Activated CD8-positive, alpha-beta memory T cell treated with anti-CD3 and anti-CD28 coated beads, Interleukin-2, amount 10 ng/mL, durations not matched to agents 7 days and 5 days (primary cell): ENCODE results near the gene BID. TPM values are rescaled to one million over a fixed set of nuclear protein-coding genes. Genes with fewer than 3 reads are reported as not detected.

Experiments used
- ATAC-seq: fragments of 150-1000 bp; cut with Tn5 transposase; one replicate; pipeline ENCODE4 v1.10.0; 2021; ENCODE audit warnings: moderate library complexity
- CTCF ChIA-PET: fragments of 350-600 bp; sonication (Branson Sonifier 250); formaldehyde crosslinking; loops from one replicate; lab custom pipeline; 2021; ENCODE audit warnings: antibody characterized with exemption; lab: Charles Lee
- DNase-seq: peaks from one replicate; pipeline ENCODE4 v3.0.0-alpha.2; 2020
- H3K27ac Mint-ChIP-seq: one replicate; pipeline ENCODE4 v1.8.0; 2021; ENCODE audit warnings: mild to moderate bottlenecking, mixed read lengths
- H3K27me3 Mint-ChIP-seq: one replicate; pipeline ENCODE4 v1.8.0; 2021; ENCODE audit warnings: mixed read lengths
- H3K36me3 Mint-ChIP-seq: one replicate; pipeline ENCODE4 v1.8.0; 2021; ENCODE audit warnings: mild to moderate bottlenecking, mixed read lengths
- H3K4me1 Mint-ChIP-seq: one replicate; pipeline ENCODE4 v1.8.0; 2021; ENCODE audit warnings: mixed read lengths
- H3K4me3 Mint-ChIP-seq: one replicate; pipeline ENCODE4 v1.8.0; 2021; ENCODE audit warnings: mild to moderate bottlenecking, moderate library complexity, mixed read lengths
- H3K9me3 Mint-ChIP-seq: one replicate; pipeline ENCODE4 v1.8.0; 2022; ENCODE audit warnings: low read depth, mixed read lengths
- total RNA-seq, 2 experiments: library from RNA; stranded (reverse); gene quantifications; one replicate each; pipeline ENCODE4 v1.2.3, GENCODE V29; 2021

BID gene
- total RNA-seq: 10 to 100 TPM; 16.4 to 29.2 TPM

- CTCF ChIA-PET: interaction anchor here (1.4 to 5.4 kb wide), 4 partner anchors 10 to 31 kb away, joined by 3 to 28 read pairs (median 6); no protein-coding TSS in a partner anchor
- ATAC-seq: peak; percentile 46
- peaks cover 51% of the 10 kb centered on the region for H3K4me1 Mint-ChIP-seq
- H3K27ac Mint-ChIP-seq: peak within 1 kb of the TSS; percentile 21
- peak within 1 kb of the TSS; percentile 71 for H3K4me3 Mint-ChIP-seq
- peaks cover 4% of the 10 kb centered on the region for H3K36me3 Mint-ChIP-seq
- H3K9me3 Mint-ChIP-seq: no peaks in the 10 kb centered on the region
- H3K27me3 Mint-ChIP-seq: peaks cover 46% of the 10 kb centered on the region
- peak; percentile 50 for DNase-seq
These were observed at the start of gene BID for GRCh38 chr22:17774206-17774925. TSS of gene BID (minus strand) at chr22:17774469. CDS start at chr22:17750116, 24,353 bp downstream.

- ATAC-seq (no peak), DNase-seq (no peak)
- CTCF ChIA-PET: no interaction called here
These were observed 49.7 kb upstream of the BID start for GRCh38 chr22:17823964-17824363.

GRCh38 chr22:17823226-17823625 lies 49.0 kb upstream of the BID start:
- ATAC-seq: no peak
- CTCF ChIA-PET: no interaction called here
- H3K9me3 Mint-ChIP-seq: no peaks in the 10 kb centered on the region

More at GRCh38 chr22:17823964-17824363, 49.7 kb upstream of the BID start:
- Mint-ChIP-seq H3K36me3 (no peaks in the 10 kb centered on the region), H3K9me3 (no peaks in the 10 kb centered on the region), H3K27ac (no peak overlapping the region), H3K4me3 (no peak overlapping the region), H3K4me1 (no peaks in the 10 kb centered on the region), H3K27me3 (no peaks in the 10 kb centered on the region)

GRCh38 chr22:17822087-17822486 lies 47.8 kb upstream of the BID start:
- no peak for ATAC-seq
- no peaks in the 10 kb centered on the region for H3K4me1 Mint-ChIP-seq
- CTCF ChIA-PET: interaction anchor here (1.5 to 1.6 kb wide), 2 partner anchors 202 to 254 kb away, joined by 3 to 4 read pairs; partner anchors contain the start of gene MICAL3
- no peak for DNase-seq
- no peaks in the 10 kb centered on the region for H3K27me3 Mint-ChIP-seq
- H3K4me3 Mint-ChIP-seq: no peak overlapping the region
- no peak overlapping the region for H3K27ac Mint-ChIP-seq
- H3K9me3 Mint-ChIP-seq: no peaks in the 10 kb centered on the region
- no peaks in the 10 kb centered on the region for H3K36me3 Mint-ChIP-seq

More at GRCh38 chr22:17823226-17823625, 49.0 kb upstream of the BID start:
- Mint-ChIP-seq H3K4me3 (no peak overlapping the region), H3K36me3 (no peaks in the 10 kb centered on the region), H3K4me1 (no peaks in the 10 kb centered on the region), H3K27me3 (no peaks in the 10 kb centered on the region), H3K27ac (no peak overlapping the region)
- no peak for DNase-seq

GRCh38 chr22:17820879-17821439 lies 46.7 kb upstream of the BID start:
- DNase-seq (no peak), ATAC-seq (no peak)
- Mint-ChIP-seq H3K4me3 (no peak overlapping the region), H3K36me3 (no peaks in the 10 kb centered on the region), H3K4me1 (no peaks in the 10 kb centered on the region), H3K27ac (no peak overlapping the region), H3K27me3 (no peaks in the 10 kb centered on the region), H3K9me3 (no peaks in the 10 kb centered on the region)
- CTCF ChIA-PET: interaction anchor here (1.6 kb wide), 1 partner anchor 203 kb away, joined by 3 read pairs; the partner anchor contains the start of gene MICAL3

GRCh38 chr22:17818649-17819048 lies 44.4 kb upstream of the BID start:
- Mint-ChIP-seq H3K4me1 (no peaks in the 10 kb centered on the region), H3K4me3 (no peak overlapping the region), H3K27me3 (no peaks in the 10 kb centered on the region), H3K36me3 (no peaks in the 10 kb centered on the region), H3K27ac (no peak overlapping the region), H3K9me3 (no peaks in the 10 kb centered on the region)
- ATAC-seq: no peak
- CTCF ChIA-PET: no interaction called here
- DNase-seq: no peak

GRCh38 chr22:17818180-17818579 lies 43.9 kb upstream of the BID start:
- H3K4me3 Mint-ChIP-seq: no peak overlapping the region
- no peak overlapping the region for H3K27ac Mint-ChIP-seq
- no peaks in the 10 kb centered on the region for H3K36me3 Mint-ChIP-seq
- H3K27me3 Mint-ChIP-seq: no peaks in the 10 kb centered on the region
- ATAC-seq (no peak), DNase-seq (no peak)
- H3K4me1 Mint-ChIP-seq: no peaks in the 10 kb centered on the region
- H3K9me3 Mint-ChIP-seq: no peaks in the 10 kb centered on the region
- CTCF ChIA-PET: no interaction called here

- Mint-ChIP-seq H3K4me3 (no peak overlapping the region), H3K27me3 (no peaks in the 10 kb centered on the region), H3K4me1 (no peaks in the 10 kb centered on the region), H3K27ac (no peak overlapping the region), H3K36me3 (no peaks in the 10 kb centered on the region), H3K9me3 (no peaks in the 10 kb centered on the region)
- DNase-seq (no peak), ATAC-seq (no peak)
- CTCF ChIA-PET: no interaction called here
These were observed 43.3 kb upstream of the BID start for GRCh38 chr22:17817511-17818065.

- Mint-ChIP-seq H3K36me3 (no peaks in the 10 kb centered on the region), H3K27ac (no peak overlapping the region), H3K27me3 (no peaks in the 10 kb centered on the region), H3K4me1 (no peaks in the 10 kb centered on the region), H3K9me3 (no peaks in the 10 kb centered on the region), H3K4me3 (no peak overlapping the region)
- ATAC-seq (no peak), DNase-seq (no peak)
- CTCF ChIA-PET: no interaction called here
These were observed 42.8 kb upstream of the BID start for GRCh38 chr22:17817079-17817478.

GRCh38 chr22:17816649-17817048 lies 42.4 kb upstream of the BID start:
- H3K9me3 Mint-ChIP-seq: no peaks in the 10 kb centered on the region
- no peak overlapping the region for H3K4me3 Mint-ChIP-seq
- CTCF ChIA-PET: no interaction called here
- no peak overlapping the region for H3K27ac Mint-ChIP-seq
- ATAC-seq (no peak), DNase-seq (no peak)
- H3K27me3 Mint-ChIP-seq: no peaks in the 10 kb centered on the region
- H3K36me3 Mint-ChIP-seq: no peaks in the 10 kb centered on the region
- no peaks in the 10 kb centered on the region for H3K4me1 Mint-ChIP-seq

- no peaks in the 10 kb centered on the region for H3K27me3 Mint-ChIP-seq
- ATAC-seq: no peak
- no peak overlapping the region for H3K27ac Mint-ChIP-seq
- no peaks in the 10 kb centered on the region for H3K36me3 Mint-ChIP-seq
- H3K9me3 Mint-ChIP-seq: no peaks in the 10 kb centered on the region
- no peak overlapping the region for H3K4me3 Mint-ChIP-seq
- no peak for DNase-seq
- CTCF ChIA-PET: no interaction called here
- no peaks in the 10 kb centered on the region for H3K4me1 Mint-ChIP-seq
These were observed 41.5 kb upstream of the BID start for GRCh38 chr22:17815703-17816254.

GRCh38 chr22:17814830-17815229 lies 40.6 kb upstream of the BID start:
- ATAC-seq (no peak), DNase-seq (no peak)
- Mint-ChIP-seq H3K36me3 (peaks cover 2% of the 10 kb centered on the region), H3K27me3 (no peaks in the 10 kb centered on the region), H3K4me3 (no peak overlapping the region), H3K9me3 (no peaks in the 10 kb centered on the region), H3K27ac (no peak overlapping the region), H3K4me1 (no peaks in the 10 kb centered on the region)
- CTCF ChIA-PET: no interaction called here

- no peak overlapping the region for H3K27ac Mint-ChIP-seq
- ATAC-seq (no peak), DNase-seq (no peak)
- H3K9me3 Mint-ChIP-seq: no peaks in the 10 kb centered on the region
- CTCF ChIA-PET: no interaction called here
- no peak overlapping the region for H3K4me3 Mint-ChIP-seq
- H3K4me1 Mint-ChIP-seq: no peaks in the 10 kb centered on the region
- H3K36me3 Mint-ChIP-seq: peaks cover 2% of the 10 kb centered on the region
- H3K27me3 Mint-ChIP-seq: no peaks in the 10 kb centered on the region
These were observed 39.8 kb upstream of the BID start for GRCh38 chr22:17814084-17814483.
